HFFc6 (cell line): Measurements from ENCODE around the gene ZACN. TPM values are rescaled to one million over a fixed set of nuclear protein-coding genes. Genes with fewer than 3 reads are reported as not detected.

Experiments used
- DNase-seq: peaks from one replicate; pipeline ENCODE4 v3.0.0-alpha.2; 2018
- H3K27ac Mint-ChIP-seq: 2 replicates; pipeline ENCODE4 v1.8.0; 2020; ENCODE audit warnings: mild to moderate bottlenecking, mixed read lengths
- H3K27me3 Mint-ChIP-seq: 2 replicates; pipeline ENCODE4 v1.8.0; 2021; ENCODE audit warnings: mild to moderate bottlenecking, moderate library complexity, mixed read lengths; ENCODE audit not compliant: insufficient read depth
- H3K36me3 Mint-ChIP-seq: 2 replicates; pipeline ENCODE4 v1.8.0; 2021; ENCODE audit warnings: low read depth, mixed read lengths
- H3K4me1 Mint-ChIP-seq: 2 replicates; pipeline ENCODE4 v1.8.0; 2020; ENCODE audit warnings: low read depth, mixed read lengths
- H3K4me3 Mint-ChIP-seq: 2 replicates; pipeline ENCODE4 v1.8.0; 2020; ENCODE audit warnings: mild to moderate bottlenecking, moderate library complexity, mixed read lengths
- H3K9me3 Mint-ChIP-seq: 2 replicates; pipeline ENCODE4 v1.8.0; 2020; ENCODE audit warnings: mild to moderate bottlenecking, mixed read lengths
- long read RNA-seq: library from polyadenylated mRNA; unstranded; transcript quantifications from one replicate; pipeline ENCODE4 v2.0.0, GENCODE V29; 2019
- total RNA-seq, 6 experiments: library from RNA; stranded (reverse); fragmentation: NEBNext Ultra II Directional; extraction: Animal tissue kit (Norgen Biotek cat#: 25700); gene quantifications; 2 replicates in 1 of 6; 3 replicates in 5 of 6; pipeline ENCODE4 v1.2.3, GENCODE V29; 2021
- TF ChIP-seq, protein P1 (sequence below): fragments of 200-600 bp; sonication (generic); IDR thresholded peaks from 2 replicates; pipeline ENCODE4 v1.5.0; 2021; ENCODE audit warnings: antibody characterized with exemption, mild to moderate bottlenecking

The ZACN gene
- total RNA-seq = under 1 TPM in 2 of 6 experiments, not detected in 4; 0.23 to 0.26 TPM
- long read RNA-seq, partial matches to known transcripts = 0 of 3 reads
- long read RNA-seq, other reads (novel, unspliced or antisense) = 3 of 3 reads

DNA sequence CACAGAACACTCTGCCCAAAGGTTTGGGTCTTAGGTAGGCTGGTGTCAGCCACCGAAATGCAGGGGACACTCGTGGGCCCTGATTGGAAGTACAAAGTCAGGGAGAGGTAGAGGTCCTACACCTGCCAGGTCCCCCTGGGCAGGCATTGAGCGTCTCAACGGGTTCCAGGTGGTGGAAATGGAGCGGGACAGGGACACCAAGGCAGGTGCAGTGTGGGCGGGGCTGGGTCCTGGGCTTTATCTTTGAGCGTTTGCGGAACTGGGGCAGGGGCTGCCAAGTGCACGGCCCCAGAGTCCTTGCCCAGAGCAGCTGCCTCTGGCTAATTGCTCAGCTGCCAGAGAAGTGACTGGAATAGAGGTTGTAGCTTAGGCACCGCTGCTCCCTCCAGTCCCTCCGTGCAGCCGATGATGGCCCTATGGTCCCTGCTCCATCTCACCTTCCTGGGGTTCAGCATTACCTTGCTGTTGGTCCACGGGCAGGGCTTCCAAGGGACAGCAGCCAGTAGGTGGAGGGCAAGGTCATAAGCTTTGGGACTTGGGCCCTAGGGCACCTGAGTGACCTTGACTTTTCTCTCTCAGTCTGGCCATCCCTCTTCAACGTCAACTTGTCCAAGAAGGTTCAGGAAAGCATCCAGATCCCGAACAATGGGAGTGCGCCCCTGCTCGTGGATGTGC lies at the start of gene ZACN:
TSS of gene ZACN (plus strand) at position 323 of the 675 bp plus-strand sequence. CDS start at position 406, 83 bp downstream.
- no peak within 1 kb of the TSS for H3K4me3 Mint-ChIP-seq
- DNase-seq = no peak
- no peaks in the 10 kb centered on the region; the same call in 1 of the 2 replicates for H3K36me3 Mint-ChIP-seq
- H3K4me1 Mint-ChIP-seq = peaks cover 8% of the 10 kb centered on the region
- peaks cover 62% of the 10 kb centered on the region for H3K27me3 Mint-ChIP-seq
- H3K9me3 Mint-ChIP-seq = no peaks in the 10 kb centered on the region
- no peak within 1 kb of the TSS for H3K27ac Mint-ChIP-seq
- TF ChIP-seq, protein P1, sequence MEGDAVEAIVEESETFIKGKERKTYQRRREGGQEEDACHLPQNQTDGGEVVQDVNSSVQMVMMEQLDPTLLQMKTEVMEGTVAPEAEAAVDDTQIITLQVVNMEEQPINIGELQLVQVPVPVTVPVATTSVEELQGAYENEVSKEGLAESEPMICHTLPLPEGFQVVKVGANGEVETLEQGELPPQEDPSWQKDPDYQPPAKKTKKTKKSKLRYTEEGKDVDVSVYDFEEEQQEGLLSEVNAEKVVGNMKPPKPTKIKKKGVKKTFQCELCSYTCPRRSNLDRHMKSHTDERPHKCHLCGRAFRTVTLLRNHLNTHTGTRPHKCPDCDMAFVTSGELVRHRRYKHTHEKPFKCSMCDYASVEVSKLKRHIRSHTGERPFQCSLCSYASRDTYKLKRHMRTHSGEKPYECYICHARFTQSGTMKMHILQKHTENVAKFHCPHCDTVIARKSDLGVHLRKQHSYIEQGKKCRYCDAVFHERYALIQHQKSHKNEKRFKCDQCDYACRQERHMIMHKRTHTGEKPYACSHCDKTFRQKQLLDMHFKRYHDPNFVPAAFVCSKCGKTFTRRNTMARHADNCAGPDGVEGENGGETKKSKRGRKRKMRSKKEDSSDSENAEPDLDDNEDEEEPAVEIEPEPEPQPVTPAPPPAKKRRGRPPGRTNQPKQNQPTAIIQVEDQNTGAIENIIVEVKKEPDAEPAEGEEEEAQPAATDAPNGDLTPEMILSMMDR = no peak

DNA sequence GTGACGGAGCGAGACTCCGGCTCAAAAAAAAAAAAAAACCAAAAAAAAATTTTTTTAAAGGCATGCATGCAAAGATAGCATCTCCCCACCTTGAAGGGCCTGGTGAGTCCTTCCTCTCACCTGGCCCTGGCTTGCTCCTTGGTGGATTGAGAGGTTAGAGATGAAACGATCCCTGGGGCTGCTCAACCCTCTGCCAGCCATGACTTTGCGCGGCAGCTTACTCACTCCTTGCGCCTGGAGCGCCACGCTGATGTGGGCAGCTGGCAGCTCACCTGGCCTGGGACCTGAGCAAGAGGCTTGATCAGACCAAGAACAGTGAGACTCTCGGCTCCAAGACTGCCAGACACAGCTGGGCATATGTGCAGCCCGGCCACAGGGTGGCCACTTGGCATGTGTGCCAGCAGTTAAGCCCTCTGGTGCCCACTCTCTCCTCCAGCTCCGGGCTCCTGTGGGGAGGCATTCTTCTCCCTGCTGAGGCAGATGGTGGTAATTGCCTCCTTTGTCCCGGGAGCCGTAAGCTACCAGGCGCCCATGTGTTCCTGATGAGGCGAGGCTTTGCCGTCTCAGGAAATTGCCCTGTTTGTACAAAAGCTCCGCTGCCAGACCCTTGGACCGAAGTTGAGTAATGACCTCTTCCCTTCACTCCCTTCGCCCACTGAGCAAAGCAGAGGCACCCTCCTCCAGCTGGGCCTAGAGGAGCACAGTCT lies 46.8 kb upstream of the ZACN start:
- H3K4me1 Mint-ChIP-seq = peaks cover 9% of the 10 kb centered on the region
- peaks cover 2% of the 10 kb centered on the region; the same call in 1 of the 2 replicates for H3K27me3 Mint-ChIP-seq
- H3K9me3 Mint-ChIP-seq = no peaks in the 10 kb centered on the region
- TF ChIP-seq, protein P1 = peak; percentile 27; the same call in 1 of the 2 replicates
- no peak overlapping the region for H3K27ac Mint-ChIP-seq
- no peak overlapping the region for H3K4me3 Mint-ChIP-seq
- no peak for DNase-seq
- no peaks in the 10 kb centered on the region for H3K36me3 Mint-ChIP-seq

DNA sequence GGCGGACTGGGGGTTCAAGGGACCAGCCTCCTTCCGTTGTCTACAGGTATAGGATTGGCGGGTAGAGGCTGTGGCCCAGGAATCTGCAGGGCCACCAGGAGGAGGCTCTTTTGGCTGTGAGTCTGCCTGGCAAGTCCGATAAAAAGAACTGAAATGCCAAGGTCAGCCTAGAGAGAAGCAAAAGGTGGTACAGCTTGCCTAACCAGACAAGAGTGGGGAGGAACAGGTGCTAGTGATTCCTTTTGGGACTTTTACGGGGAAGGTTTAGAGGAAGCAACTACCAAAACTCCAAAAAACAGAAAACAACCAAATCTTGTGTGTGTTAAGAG lies 46.2 kb upstream of the ZACN start:
- Mint-ChIP-seq H3K36me3 (no peaks in the 10 kb centered on the region), H3K9me3 (no peaks in the 10 kb centered on the region), H3K27ac (no peak overlapping the region), H3K4me1 (peaks cover 9% of the 10 kb centered on the region), H3K4me3 (no peak overlapping the region), H3K27me3 (peaks cover 2% of the 10 kb centered on the region; the same call in 1 of the 2 replicates)
- TF ChIP-seq, protein P1 = no peak
- DNase-seq = no peak

DNA sequence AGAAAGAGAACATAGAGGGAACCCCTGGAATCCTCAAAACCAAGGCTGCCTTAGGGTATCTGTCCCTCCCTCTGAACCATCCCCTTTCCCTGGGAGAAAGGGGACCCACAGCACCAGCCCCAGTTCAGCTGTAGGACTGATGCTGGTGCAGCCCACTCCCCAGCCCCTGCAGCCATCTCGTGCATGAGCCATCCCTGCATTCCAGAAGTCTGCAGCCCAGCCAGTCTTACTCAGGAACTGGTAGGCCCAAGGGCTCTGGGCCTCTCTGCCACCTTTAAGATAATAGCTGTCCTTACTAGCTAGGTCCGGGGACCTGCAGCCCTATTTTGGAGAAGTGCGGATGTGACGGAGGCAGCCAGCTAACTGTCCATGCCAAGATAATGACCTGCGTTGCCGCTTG lies 45.8 kb upstream of the ZACN start:
- Mint-ChIP-seq H3K4me1 (peaks cover 12% of the 10 kb centered on the region), H3K36me3 (peaks cover 2% of the 10 kb centered on the region), H3K4me3 (no peak overlapping the region), H3K27ac (no peak overlapping the region), H3K9me3 (no peaks in the 10 kb centered on the region), H3K27me3 (peaks cover 2% of the 10 kb centered on the region; the same call in 1 of the 2 replicates)
- DNase-seq = no peak
- TF ChIP-seq, protein P1 = no peak

DNA sequence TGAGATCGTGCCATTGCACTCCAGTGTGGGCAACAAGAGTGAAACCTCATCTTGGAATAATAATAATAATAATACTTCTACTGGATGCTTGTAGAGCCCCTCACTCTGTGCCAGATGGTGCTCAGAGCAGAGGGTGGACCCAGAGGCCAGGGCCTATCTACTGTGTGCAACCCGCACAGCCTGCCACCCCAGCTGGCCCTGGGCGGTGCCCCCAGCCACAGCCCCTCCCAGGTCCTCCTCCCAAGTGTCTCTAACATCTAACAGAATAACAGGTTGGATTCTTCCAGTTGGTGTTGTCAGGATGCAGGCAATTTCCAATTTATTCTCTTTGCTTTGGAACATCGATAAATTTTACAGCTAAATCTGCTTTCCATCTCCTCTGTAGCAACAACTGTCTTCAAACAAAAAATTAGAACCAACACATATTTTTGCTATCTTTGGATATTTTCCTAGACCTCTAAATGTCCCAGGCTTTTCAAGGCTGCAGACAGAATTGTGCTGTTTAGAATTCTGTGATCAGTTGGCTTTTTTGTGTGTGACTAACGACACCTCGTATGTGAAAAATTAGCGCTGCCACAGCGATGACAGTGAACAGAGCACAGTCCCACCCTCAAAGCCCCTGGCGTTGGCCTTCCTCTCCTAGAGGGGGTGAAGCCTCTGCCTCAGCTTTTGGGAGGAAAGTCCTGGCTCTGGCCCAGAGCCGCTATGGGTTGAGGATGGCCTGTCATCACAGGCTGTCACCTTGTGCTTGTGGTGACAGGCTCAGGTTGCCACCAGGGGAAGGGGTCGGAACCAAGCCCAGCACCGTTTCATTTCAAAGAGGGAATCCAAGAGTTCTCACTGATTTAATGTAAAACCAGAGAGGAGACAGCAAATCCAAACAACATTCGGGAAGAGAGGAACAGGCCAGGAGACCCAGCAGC lies 44.3 kb upstream of the ZACN start:
- TF ChIP-seq, protein P1 = no peak
- no peak overlapping the region for H3K27ac Mint-ChIP-seq
- no peak for DNase-seq
- H3K27me3 Mint-ChIP-seq = peaks cover 2% of the 10 kb centered on the region; the same call in 1 of the 2 replicates
- H3K36me3 Mint-ChIP-seq = peaks cover 17% of the 10 kb centered on the region
- peaks cover 12% of the 10 kb centered on the region for H3K4me1 Mint-ChIP-seq
- H3K9me3 Mint-ChIP-seq = no peaks in the 10 kb centered on the region
- no peak overlapping the region for H3K4me3 Mint-ChIP-seq
